Measurements from ENCODE around the gene TMPRSS2. TPM values are rescaled to one million over a fixed set of nuclear protein-coding genes. Genes with fewer than 3 reads are reported as not detected.

Gene TMPRSS2
- total RNA-seq, 8 experiments from 2014 or later: 0.23 to 0.87 (median 0.36) TPM; not detected in 3

DNA sequence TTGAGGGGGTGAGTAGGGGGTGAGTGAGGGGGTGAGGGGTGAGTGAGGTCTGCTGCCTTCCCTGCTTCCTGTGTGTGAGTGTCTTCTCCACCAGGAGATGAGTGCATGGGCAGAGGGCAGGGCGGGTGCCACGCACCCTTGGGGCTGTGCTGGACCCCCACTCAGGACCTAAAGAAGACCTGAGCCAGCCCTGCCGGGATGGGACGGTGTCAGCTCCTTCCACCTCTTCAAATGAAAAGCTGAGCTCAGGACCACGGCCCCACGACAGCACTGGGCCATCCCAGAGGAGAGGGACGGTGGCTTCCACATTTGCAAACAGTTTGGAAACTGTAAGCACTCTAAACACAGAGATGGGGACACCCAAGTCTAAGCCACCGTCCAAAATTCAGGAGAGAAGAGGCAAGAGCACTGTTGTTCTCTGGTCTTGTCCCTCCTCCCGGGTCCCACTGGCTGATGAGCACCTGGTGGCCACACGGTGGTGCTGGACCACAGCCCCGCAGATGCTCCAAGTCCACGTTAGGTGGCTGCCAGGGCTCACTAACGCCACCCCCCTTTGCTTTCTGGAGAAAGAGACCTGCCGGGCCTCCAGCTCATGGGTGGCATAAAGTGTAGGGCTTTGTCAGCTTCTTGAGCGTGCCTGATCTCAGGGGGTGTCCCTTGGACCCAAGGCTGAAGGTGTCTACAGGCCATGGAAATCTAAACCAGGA, 32.1 kb downstream of the TMPRSS2 start:
- no peak overlapping the region for H3K27ac ChIP-seq
- H3K4me1 ChIP-seq (replicated peaks in 1 of 2): peaks cover 0 to 9% of the 10 kb centered on the region in 2 donors
- in situ Hi-C loops (cut with MboI; ENCODE audit: low pct_unique_long_range_greater_than_20kb in 2 of 9, low sequenced_read_pairs in 9 of 9, unreplicated experiment in 9 of 9): no loop called here
- ATAC-seq (replicated peaks in 6 of 8): no peak
- H3K4me3 ChIP-seq: no peak overlapping the region
- WGBS, 10 experiments: 76 to 100% (median 92%) methylated on average over 1 to 9 of the region's 15 CpGs; no CpG with 5 or more reads in 6 of the 10 experiments

DNA sequence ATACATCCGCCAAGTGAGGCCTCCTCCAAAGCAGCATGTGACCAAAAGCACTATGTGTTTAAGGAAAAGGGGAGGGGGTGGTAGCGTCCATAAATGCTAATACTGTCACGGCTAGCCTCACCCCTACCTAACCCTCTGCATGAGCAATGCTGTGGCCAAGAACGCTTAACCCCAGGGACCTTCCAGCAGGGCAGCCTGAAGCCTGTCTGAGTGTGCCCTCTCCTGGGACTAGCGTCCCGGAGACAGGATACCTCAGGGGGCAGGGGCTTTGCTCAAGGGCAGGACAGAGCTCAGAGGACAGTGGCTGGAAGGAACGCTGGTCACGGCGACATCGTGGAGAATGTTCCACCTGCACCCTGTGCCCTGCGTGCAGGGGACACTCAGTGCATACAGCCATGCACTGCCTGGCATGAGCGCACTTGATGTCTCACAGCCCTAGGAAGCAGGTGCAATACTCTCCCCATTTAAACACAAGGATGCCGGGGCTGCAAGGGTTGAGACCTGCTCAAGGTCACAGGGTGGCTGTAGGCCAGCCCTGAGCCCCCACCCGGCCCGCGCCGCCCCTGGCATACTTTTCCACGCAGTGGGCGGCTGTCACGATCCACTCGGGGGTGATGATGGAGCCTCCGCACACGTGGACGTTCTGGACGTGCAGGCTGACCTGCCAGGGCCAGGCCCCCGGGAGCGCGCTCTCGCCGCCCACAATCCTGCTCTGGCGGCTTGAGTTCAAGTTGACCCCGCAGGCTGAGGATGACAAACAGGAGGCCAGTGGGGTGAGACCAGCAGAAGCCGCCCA, 35.0 kb downstream of the TMPRSS2 start:
- Histone ChIP-seq H3K27ac (no peak overlapping the region), H3K4me3 (no peak overlapping the region), H3K4me1 (replicated peaks in 1 of 2) (peaks cover 0 to 7% of the 10 kb centered on the region in 2 donors)
- in situ Hi-C loops (cut with MboI; ENCODE audit: low pct_unique_long_range_greater_than_20kb in 2 of 9, low sequenced_read_pairs in 9 of 9, unreplicated experiment in 9 of 9): loop anchor here in 1 of 9 experiments (25.0 kb wide), 1 partner anchor 186 kb away; no protein-coding TSS in a partner anchor
- ATAC-seq (replicated peaks in 6 of 8): peak in 3 of 8 experiments; percentile 43 to 62 (median 44)
- WGBS, 10 experiments: 40 to 87% (median 78%) methylated on average over 1 to 10 of the region's 33 CpGs; no CpG with 5 or more reads in 7 of the 10 experiments

DNA sequence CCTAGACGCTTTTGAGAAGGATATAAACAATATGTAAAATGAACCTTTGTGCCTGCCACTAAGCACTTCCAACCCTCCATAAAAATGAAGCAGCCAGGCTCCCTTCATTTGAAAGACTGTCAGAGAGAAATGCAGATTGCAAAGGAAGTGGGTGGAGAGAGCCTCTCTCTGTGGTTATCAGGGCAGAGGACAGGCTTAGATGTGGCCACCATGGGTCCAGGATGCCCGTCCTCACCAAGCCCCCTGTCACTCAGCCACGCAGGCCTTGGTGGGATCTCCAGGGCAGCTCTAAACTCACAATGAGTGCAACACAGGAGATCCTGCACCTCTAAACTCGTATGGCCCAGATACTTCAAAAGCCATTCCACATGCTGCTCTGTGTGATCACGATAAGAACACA, 37.9 kb downstream of the TMPRSS2 start:
- Histone ChIP-seq H3K27ac (no peak overlapping the region), H3K4me3 (no peak overlapping the region), H3K4me1 (replicated peaks in 1 of 2) (no peaks in the 10 kb centered on the region)
- ATAC-seq (replicated peaks in 6 of 8): peak in 2 of 8 experiments; percentile 30 to 37
- WGBS, 10 experiments: 0 to 83% (median 43%) methylated on average over 1 to 3 of the region's 5 CpGs; no CpG with 5 or more reads in 4 of the 10 experiments
- in situ Hi-C loops (cut with MboI; ENCODE audit: low pct_unique_long_range_greater_than_20kb in 2 of 9, low sequenced_read_pairs in 9 of 9, unreplicated experiment in 9 of 9): loop anchor here in 1 of 9 experiments (25.0 kb wide), 1 partner anchor 183 kb away; no protein-coding TSS in a partner anchor

DNA sequence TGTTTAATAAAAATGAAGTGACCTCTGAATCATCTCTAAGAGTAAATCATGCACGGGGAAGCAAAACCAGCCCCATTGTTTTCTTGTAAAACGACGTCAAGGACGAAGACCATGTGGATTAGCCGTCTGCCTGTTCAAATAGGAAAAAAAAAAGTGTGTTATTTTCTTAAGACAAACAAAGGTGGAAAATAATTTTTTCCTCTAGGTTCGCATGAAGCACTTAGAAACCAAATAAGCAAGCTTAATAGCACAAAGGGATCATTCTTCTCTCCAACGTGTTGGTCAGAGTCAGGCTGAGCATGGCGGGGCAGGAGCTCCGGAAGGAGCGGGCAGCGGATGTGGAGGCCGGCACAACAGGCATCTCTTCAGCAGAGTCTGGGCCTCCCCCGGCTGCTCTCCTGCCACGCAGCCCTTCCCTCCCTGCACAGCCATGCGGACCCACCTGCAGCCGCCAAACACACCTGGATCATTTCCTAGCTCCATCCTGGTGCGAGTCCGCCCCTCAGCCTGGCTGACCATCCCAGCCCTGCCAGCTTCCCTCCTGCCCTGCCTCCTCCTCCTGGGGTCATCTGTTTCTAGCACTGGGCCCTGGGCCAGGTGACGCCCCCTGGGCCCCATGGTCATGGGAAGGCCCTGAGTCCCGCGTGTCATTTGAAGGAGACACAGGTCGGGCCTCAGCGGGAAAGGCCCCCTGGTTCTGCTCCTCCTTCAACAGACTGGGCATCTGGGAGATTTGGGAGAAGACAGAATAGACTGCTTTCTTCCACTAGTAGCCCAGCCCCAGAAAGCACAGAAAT, 41.7 kb downstream of the TMPRSS2 start:
- Histone ChIP-seq H3K27ac (no peak overlapping the region), H3K4me3 (no peak overlapping the region), H3K4me1 (replicated peaks in 1 of 2) (no peaks in the 10 kb centered on the region)
- in situ Hi-C loops (cut with MboI; ENCODE audit: low pct_unique_long_range_greater_than_20kb in 2 of 9, low sequenced_read_pairs in 9 of 9, unreplicated experiment in 9 of 9): loop anchor here in 1 of 9 experiments (25.0 kb wide), 1 partner anchor 179 kb away; no protein-coding TSS in a partner anchor
- ATAC-seq (replicated peaks in 6 of 8): peak in 1 of 8 experiments; percentile 21
- 61 to 100% (median 83%) methylated on average over 1 to 16 of the region's 23 CpGs; no CpG with 5 or more reads in 1 of the 10 experiments for WGBS, 10 experiments

DNA sequence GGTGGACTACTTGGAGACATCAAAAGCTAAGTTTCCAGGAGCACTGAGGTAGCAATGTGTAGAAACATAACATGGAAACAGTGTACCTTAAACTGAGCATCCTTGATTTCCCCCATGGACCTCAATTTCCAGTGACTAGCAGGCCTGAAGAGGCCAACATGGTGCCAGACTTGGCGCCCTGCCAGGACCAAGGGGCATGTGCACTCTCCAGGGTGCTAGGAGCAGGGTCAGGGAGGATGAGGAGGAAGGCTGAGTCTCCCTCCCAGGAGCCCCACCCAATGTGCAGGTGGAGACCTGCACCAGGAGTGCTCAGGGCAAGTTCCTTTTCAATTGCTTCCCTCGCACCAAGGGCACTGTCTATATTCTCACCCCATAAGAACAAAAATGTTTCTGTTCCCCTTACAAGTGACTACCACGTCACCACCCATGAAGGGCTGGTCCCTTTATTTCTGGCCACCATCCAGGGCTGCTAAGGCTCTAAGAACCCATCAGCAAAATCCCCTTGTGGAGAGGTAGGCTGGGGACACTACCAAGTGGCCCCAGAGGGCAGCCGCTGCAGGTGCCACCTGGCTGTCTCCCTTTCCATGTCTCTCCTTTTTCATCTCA, 42.7 kb downstream of the TMPRSS2 start:
- Histone ChIP-seq H3K27ac (no peak overlapping the region), H3K4me3 (no peak overlapping the region), H3K4me1 (replicated peaks in 1 of 2) (no peaks in the 10 kb centered on the region)
- in situ Hi-C loops (cut with MboI; ENCODE audit: low pct_unique_long_range_greater_than_20kb in 2 of 9, low sequenced_read_pairs in 9 of 9, unreplicated experiment in 9 of 9): loop anchor here in 1 of 9 experiments (25.0 kb wide), 1 partner anchor 178 kb away; no protein-coding TSS in a partner anchor
- ATAC-seq (replicated peaks in 6 of 8): no peak
- 0 to 85% (median 75%) methylated on average over 1 to 3 of the region's 4 CpGs; no CpG with 5 or more reads in 3 of the 10 experiments for WGBS, 10 experiments

DNA sequence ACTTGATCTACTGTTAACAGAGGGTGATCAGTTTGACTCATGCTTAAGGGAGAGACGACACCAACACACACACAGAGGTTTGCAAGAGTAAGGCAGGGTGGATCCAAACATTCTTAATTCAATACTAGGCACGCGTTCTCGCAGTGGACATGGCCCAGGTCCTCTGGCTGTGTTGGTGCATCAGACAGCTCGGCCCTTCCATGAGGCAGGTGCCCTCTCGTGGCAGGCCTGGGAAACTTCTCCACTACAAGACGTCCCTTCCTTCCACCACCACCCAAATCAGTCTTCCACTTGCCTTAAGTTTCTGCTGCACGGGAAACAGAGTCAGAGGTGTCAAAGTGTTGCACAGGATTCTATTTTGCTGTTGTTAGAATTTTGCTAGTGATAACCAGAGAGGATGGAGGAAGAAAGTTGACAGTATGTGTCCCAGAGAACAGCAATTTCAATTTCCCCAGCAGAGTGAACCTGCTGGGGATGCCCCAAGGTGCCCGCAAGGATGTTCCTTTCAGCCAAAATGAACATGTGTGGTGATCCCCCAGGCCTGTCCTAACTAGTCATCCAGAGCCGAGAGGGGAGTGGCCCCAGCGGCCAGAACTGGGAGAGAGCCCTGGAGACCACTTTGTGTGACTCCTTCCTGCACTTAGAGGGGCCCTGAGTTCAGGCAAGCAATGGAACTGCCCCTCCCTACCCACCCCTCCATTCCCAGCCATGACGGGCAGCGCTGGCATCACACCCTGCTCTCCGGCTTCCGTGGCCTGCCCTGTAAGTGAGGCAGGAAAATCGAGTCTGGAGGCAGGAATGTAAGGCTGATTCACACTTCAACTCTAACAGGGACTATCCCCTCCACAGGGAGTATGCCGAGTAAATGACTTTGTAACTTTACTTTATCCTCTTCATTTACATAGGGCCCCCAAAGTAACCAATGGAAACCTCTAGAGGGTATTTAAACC, 47.1 kb downstream of the TMPRSS2 start:
- H3K27ac ChIP-seq: no peak overlapping the region
- ATAC-seq (replicated peaks in 6 of 8): peak; percentile 84 to 100 (median 90)
- no peaks in the 10 kb centered on the region for H3K4me1 ChIP-seq (replicated peaks in 1 of 2)
- WGBS, 10 experiments: 0 to 75% (median 37%) methylated on average over 1 to 7 of the region's 17 CpGs; no CpG with 5 or more reads in 1 of the 10 experiments
- in situ Hi-C loops (cut with MboI; ENCODE audit: low pct_unique_long_range_greater_than_20kb in 2 of 9, low sequenced_read_pairs in 9 of 9, unreplicated experiment in 9 of 9): loop anchor here in 1 of 9 experiments (25.0 kb wide), 1 partner anchor 174 kb away; no protein-coding TSS in a partner anchor
- H3K4me3 ChIP-seq: no peak overlapping the region

DNA sequence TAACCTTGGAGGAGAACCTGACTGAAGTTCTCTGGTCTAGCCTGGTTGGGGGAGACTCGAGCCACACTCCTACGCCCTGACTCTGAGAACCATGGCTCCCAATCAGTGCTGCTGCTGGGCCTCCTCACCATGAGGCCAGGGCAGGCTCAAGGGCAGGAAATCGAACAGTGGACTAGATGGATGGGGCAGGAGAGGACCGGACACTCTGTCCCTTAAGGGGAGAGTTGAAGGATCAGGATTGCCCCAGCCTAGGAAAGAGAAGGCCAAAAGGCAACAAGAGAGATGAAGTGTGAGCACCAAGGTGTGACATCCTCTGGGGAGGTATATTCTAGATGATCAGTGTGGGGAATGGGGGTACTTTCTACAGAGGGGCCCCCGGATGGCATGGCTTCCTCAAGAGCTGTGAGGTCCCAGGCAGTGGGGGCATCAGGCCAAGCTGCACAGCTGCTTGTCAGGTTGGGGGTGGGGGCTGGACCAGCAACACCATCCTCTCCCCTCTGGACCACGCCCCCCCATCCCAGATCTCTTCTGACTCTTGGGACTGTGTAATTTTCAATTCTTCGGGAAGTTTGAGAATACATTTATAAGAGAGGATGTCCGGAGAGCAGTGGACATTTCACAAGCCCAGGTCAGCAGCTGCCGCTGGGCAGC, 47.9 kb downstream of the TMPRSS2 start:
- in situ Hi-C loops (cut with MboI; ENCODE audit: low pct_unique_long_range_greater_than_20kb in 2 of 9, low sequenced_read_pairs in 9 of 9, unreplicated experiment in 9 of 9): loop anchor here in 1 of 9 experiments (25.0 kb wide), 1 partner anchor 173 kb away; no protein-coding TSS in a partner anchor
- peak in 2 of 8 experiments; percentile 6 to 17 for ATAC-seq (replicated peaks in 6 of 8)
- H3K4me1 ChIP-seq (replicated peaks in 1 of 2): no peaks in the 10 kb centered on the region
- H3K4me3 ChIP-seq: no peak overlapping the region
- WGBS, 10 experiments: 60 to 100% (median 80%) methylated on average over 1 to 3 of the region's 9 CpGs; no CpG with 5 or more reads in 5 of the 10 experiments
- H3K27ac ChIP-seq: no peak overlapping the region

DNA sequence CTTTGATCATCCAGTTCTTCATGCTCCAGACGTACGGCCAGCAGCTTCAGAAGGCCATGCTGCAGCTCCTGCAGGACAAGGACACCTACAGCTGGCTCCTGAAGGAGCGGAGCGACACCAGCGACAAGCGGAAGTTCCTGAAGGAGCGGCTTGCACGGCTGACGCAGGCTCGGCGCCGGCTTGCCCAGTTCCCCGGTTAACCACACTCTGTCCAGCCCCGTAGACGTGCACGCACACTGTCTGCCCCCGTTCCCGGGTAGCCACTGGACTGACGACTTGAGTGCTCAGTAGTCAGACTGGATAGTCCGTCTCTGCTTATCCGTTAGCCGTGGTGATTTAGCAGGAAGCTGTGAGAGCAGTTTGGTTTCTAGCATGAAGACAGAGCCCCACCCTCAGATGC, 49.4 kb downstream of the TMPRSS2 start:
- Histone ChIP-seq H3K4me3 (no peak overlapping the region), H3K4me1 (replicated peaks in 1 of 2) (no peaks in the 10 kb centered on the region), H3K27ac (no peak overlapping the region)
- ATAC-seq (replicated peaks in 6 of 8): peak in 2 of 8 experiments; percentile 12 to 20
- WGBS, 10 experiments: 75 to 90% (median 86%) methylated on average over 2 to 10 of the region's 22 CpGs; no CpG with 5 or more reads in 4 of the 10 experiments
- in situ Hi-C loops (cut with MboI; ENCODE audit: low pct_unique_long_range_greater_than_20kb in 2 of 9, low sequenced_read_pairs in 9 of 9, unreplicated experiment in 9 of 9): loop anchor here in 1 of 9 experiments (25.0 kb wide), 1 partner anchor 171 kb away; no protein-coding TSS in a partner anchor

DNA sequence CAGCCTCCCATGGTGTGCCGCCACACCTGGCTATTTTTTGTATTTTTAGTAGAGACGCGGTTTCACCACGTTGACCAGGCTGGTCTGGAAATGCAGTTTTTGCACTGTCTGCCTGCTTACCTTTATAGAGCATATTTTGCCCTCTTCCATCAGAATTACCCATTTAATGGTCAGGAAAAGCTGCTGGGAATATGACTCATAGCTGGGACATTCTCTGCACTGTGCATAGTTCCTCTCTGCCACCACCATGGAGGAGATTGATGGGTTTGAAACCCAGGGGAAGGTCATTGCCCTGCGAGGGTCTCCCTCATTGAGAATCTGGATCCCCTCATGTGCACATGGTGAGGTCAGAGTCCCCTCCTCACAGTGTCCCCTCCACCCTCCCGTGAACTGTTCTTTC, 49.8 kb downstream of the TMPRSS2 start:
- WGBS, 10 experiments: 56 to 90% (median 63%) methylated on average over 1 to 4 of the region's 6 CpGs; no CpG with 5 or more reads in 5 of the 10 experiments
- no peaks in the 10 kb centered on the region for H3K4me1 ChIP-seq (replicated peaks in 1 of 2)
- H3K4me3 ChIP-seq: no peak overlapping the region
- H3K27ac ChIP-seq: no peak overlapping the region
- in situ Hi-C loops (cut with MboI; ENCODE audit: low pct_unique_long_range_greater_than_20kb in 2 of 9, low sequenced_read_pairs in 9 of 9, unreplicated experiment in 9 of 9): loop anchor here in 1 of 9 experiments (25.0 kb wide), 1 partner anchor 171 kb away; no protein-coding TSS in a partner anchor
- ATAC-seq (replicated peaks in 6 of 8): peak in 3 of 8 experiments; percentile 15 to 32 (median 26)

DNA sequence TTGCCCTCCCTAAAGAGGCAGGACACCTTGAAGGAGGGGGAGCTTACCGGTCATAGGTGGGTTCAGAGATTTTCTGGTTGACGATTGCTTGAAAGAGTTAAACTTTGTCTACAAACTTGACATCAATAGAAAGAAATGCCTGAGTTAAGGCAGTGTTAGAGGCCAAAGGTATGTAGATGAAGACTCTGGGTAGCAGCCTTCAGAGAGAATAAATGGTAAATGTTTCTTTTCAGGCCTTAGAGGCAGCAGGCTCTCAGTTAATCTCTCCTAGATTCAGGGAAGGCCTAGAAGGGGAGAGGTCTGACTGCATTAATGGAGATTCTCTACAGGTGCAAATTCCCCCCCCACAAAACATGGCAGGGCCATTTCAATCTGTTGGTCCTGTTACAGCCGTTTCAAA, 54.2 kb downstream of the TMPRSS2 start:
- Histone ChIP-seq H3K4me1 (replicated peaks in 1 of 2) (no peaks in the 10 kb centered on the region), H3K27ac (no peak overlapping the region), H3K4me3 (no peak overlapping the region)
- ATAC-seq (replicated peaks in 6 of 8): no peak
- 20 to 100% (median 83%) methylated on average over 1 to 3 of the region's 3 CpGs; no CpG with 5 or more reads in 3 of the 10 experiments for WGBS, 10 experiments
- in situ Hi-C loops (cut with MboI; ENCODE audit: low pct_unique_long_range_greater_than_20kb in 2 of 9, low sequenced_read_pairs in 9 of 9, unreplicated experiment in 9 of 9): loop anchor here in 1 of 9 experiments (25.0 kb wide), 1 partner anchor 166 kb away; no protein-coding TSS in a partner anchor

Measured in motor neuron (in vitro differentiated cells).